HG03460 (cell line): ENCODE results near the gene MRPS22.
"Not testable (repeated sequence)": the region's sequence is repeated elsewhere in the genome, so short reads cannot be mapped to it uniquely, and the experiment has no call there.

Experiments used
- ATAC-seq: cut with Tn5 transposase; IDR thresholded peaks from one replicate; pipeline ENCODE4 v1.9.1; 2021; ENCODE audit not compliant: unreplicated experiment

MRPS22 gene

DNA sequence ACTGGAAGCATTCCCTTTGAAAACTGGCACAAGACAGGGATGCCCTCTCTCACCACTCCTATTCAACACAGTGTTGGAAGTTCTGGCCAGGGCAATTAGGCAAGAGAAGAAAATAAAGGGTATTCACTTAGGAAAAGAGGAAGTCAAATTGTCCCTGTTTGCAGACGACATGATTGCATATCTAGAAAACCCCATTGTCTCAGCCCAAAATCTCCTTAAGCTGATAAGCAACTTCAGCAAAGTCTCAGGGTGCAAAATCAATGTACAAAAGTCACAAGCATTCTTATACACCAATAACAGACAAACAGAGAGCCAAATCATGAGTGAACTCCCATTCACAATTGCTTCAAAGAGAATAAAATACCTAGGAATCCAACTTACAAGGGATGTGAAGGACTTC, 9.1 kb upstream of the MRPS22 start:
- ATAC-seq = not testable (repeated sequence)

DNA sequence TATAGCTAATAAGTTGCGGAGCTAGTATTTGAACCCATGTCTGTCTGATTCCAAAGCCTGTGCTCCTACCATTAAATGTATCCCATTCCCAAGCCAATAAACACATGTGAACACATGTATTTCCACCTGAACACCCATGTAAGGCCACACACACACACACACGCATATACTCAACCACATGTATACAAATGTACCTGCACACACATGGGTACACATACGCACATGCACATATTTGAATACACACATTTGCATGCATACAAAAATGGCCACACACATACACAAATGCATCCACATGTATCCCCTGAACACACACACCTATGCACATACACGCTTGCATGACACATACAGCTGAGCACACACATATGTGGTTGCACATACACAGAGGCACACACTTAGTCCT, 5.4 kb upstream of the MRPS22 start:
- ATAC-seq = no peak

DNA sequence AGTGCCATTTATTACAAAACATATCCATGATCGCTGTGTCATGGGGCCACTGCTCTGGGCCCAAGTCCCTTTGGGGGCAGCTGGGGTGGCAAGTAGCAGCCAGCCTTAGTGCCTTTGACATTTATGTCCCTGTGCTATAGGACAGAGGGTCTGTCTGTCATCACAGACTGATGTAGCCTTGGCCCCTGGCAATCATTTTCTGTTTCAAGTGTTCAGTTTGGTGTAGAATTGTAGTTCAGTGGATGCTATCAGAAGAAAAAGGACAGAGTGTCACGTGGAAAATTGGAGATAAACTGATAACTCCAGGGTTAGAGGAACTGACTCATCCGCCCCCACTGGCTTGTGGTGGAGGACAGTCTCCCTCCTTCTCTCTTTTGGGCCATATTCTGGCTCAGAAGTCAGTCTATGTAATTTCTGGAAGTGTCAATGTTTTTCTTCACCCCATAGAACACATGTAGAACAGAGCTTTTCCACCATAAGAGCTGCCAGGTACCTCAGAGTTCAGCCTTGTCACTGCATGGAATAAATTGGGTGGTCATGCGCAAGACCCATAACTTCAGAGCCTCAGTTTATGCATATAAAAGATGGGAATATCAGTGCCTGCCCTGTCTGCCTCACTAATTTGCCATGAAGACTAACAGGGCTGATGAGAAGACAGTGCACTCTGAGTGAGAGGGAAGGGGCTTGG, 4.5 kb upstream of the MRPS22 start:
- ATAC-seq = no peak

DNA sequence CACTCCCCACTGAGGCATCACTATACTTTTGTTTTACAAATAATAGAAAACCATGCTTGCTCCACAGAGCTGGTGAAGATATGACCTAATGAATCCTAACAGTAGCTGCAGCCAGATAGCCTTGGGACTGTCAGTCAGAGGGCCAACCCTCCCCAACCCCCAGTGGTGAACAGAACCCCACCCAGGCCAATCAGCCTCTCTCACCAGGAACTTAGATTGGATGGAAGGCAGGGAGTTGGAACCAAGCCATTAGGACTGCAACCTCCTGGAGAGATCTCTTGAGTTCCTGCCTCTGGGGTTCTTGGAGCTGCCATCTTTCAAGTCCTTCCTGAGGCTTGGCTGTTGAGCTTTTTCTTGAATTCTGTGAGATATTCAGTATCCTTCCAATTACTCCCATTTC, 3.0 kb upstream of the MRPS22 start:
- ATAC-seq = no peak

- no peak for ATAC-seq
Observed at GRCh38 chr3:139342054-139342453, 1.8 kb upstream of the MRPS22 start.

DNA sequence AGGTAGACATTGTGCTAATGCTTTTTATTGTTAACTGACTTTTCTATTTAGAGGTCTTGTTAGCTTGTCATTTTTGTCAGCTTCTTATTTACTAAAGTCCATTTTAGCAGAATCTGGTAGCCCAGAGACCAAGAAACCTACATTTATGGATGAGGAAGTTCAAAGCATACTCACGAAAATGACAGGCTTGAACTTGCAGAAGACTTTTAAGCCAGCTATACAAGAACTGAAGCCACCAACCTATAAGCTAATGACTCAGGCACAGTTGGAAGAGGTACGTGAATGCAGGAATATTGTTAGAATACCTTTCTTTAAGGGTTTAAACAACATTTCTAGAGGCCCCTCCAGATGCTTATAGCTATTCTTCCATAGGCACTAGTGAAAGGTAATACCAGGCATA, 3.0 kb downstream of the MRPS22 start:
- ATAC-seq = no peak

DNA sequence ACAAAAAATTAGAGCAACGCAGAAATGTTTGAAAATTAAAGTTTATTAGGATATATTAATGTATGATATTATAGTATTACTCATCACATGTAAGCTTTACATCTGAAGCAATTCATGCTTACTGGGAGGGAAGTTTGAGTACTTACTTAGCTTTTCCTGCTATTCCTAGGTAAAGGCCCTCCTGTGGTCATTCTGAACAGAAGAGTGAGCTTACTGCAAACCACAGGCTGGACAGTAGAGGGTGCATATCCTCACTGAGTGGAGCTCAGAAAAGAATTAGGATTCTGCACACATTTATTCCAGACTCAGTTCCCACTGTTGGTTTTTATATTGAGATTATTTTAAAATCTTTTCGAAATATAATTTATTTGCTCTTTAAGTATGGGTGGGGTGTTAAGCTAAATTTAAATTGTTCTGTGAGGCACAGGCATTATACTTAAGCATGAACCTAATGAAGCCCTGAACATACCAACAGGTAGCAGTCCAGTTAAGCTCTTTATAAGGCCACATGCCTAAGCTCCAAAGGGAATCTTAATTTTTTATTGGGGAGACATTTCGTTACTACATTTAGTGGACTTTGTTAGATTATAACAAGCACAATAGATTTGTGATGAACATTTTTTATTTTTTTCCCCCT, 10.2 kb downstream of the MRPS22 start:
- ATAC-seq = no peak

GRCh38 chr3:139354661-139355060, 10.8 kb downstream of the MRPS22 start:
- no peak for ATAC-seq

GRCh38 chr3:139355476-139355875, 11.7 kb downstream of the MRPS22 start:
- no peak for ATAC-seq

DNA sequence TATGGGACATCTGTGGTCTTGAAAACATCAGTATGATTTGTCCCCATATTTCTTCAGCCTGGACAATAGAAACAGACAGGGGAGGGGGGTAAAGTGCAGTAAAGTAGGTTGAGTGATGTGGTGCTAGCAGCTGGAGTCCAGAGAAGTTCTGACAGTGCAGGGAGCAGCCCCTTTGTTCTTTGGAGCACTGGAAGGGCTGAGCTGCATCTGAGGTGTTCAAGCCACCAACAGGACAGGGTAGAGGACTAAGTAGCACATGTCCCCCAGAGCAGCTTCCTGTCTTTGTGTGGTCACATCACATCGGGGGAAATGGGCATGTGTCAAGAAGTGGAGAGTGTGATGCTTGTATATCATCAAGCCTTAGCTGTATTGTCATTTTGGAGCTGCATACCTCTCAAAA, 12.1 kb downstream of the MRPS22 start:
- ATAC-seq = no peak

- ATAC-seq = no peak
Observed at GRCh38 chr3:139357899-139358298, 14.1 kb downstream of the MRPS22 start.

GRCh38 chr3:139358841-139359562, 15.2 kb downstream of the MRPS22 start:
- no peak for ATAC-seq

- ATAC-seq = no peak
Observed at GRCh38 chr3:139361276-139361675, 17.5 kb downstream of the MRPS22 start.

DNA sequence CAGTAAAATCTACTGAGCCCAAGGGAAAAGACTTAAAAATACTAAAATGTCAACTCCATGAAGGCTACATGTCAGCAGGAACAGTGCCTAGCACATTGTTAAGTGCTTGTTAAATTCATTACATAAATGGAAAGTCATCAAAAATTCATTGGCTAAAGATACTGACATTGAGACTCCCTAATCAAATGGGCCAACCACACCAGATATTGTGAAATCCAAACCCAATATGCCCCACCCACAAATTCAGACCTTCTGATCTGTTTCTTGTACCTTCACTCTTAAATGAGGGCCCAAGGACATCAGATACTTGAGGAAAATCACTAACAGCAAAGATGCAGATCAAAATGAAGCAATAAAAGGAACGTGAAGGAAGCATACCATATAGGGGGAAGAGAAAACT, 20.7 kb downstream of the MRPS22 start:
- ATAC-seq = no peak

DNA sequence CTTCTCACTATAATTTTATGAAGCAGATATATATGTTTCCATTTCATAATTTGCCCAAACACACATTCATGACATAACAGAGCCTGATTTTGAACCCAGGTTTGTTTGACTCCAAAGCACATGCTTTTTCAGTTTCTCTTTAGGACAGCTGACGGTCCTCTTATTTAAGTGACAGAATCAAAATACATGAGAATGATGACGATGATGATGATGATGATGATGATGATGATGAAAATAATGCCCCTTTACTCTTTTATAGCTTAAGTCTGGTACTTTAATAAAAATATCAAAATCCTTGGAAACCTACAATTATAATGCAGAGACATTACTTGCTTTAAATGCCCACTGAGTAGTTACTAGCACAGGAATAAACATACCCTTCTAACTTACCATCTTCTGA, 30.3 kb downstream of the MRPS22 start:
- ATAC-seq = no peak

GRCh38 chr3:139377378-139377777, 33.6 kb downstream of the MRPS22 start:
- ATAC-seq = no peak

- ATAC-seq = no peak
Observed at GRCh38 chr3:139378587-139379241, 34.9 kb downstream of the MRPS22 start.

GRCh38 chr3:139380575-139380974, 36.8 kb downstream of the MRPS22 start:
- no peak for ATAC-seq

DNA sequence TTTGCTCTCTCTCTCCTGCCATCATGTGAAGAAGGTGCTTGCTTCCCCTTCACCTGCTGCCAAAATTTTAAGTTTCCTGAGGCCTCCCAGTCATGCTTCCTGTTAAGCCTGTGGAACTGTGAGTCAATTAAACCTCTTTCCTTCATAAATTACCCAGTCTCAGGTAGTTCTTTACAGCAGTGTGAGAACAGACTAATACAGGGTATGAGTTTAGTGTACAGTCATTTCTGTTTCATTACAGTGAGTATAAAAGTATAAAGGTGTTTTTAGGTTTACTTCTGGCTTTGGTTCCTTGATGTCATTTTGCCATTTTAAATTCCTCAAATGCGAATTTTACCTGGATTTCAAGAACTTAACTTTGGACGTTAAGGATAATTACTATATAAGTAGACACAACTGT, 38.5 kb downstream of the MRPS22 start:
- not testable (repeated sequence) for ATAC-seq

DNA sequence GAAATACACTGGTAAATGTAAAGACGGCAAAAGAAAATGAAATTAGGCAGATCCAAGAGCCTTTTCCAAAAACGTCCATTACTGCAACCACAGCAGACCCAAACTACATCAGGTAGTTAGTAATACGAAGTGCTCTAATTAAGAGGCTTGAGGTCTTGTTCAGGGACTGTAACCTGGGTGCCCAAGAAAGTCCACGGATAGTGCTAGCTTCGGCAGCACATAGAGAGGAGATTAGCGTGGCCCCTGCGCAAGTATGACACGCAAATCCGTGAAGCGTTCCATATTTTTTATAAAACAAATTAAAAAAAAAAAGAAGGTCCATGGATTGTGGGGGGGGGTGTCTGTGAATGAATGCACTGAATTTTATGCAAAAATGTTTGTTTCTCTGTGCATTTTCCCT, 44.3 kb downstream of the MRPS22 start:
- ATAC-seq = no peak

- peak; percentile 28 for ATAC-seq
Observed at GRCh38 chr3:139388821-139389551, 45.2 kb downstream of the MRPS22 start.
